WERI-Rb-1 (cell line): ENCODE measurements around the gene GULP1.

Experiments used
- DNase-seq: peaks from one replicate; pipeline ENCODE4 v3.0.0-alpha.2; 2020
- H3K27ac ChIP-seq: fragments of 250-450 bp; sonication (Bioruptor Pico); 2 replicates; pipeline ENCODE4 v1.5.1; 2020; ENCODE audit warnings: mild to moderate bottlenecking, moderate library complexity
- H3K27me3 ChIP-seq: fragments of 250-450 bp; sonication (Bioruptor Pico); 2 replicates; pipeline ENCODE4 v1.5.1; 2021; ENCODE audit warnings: mild to moderate bottlenecking, low read depth, moderate library complexity; ENCODE audit not compliant: insufficient read depth, severe bottlenecking
- H3K36me3 ChIP-seq: fragments of 250-450 bp; sonication (Bioruptor Pico); 2 replicates; pipeline ENCODE4 v1.5.1; 2020; ENCODE audit warnings: mild to moderate bottlenecking, moderate library complexity
- H3K4me3 ChIP-seq: 2 replicates; pipeline ENCODE4 v1.5.1; 2011; ENCODE audit warnings: low read depth, mild to moderate bottlenecking, control low read depth, low read length
- H3K9me3 ChIP-seq: fragments of 250-450 bp; sonication (Bioruptor Pico); 2 replicates; pipeline ENCODE4 v1.5.1; 2021; ENCODE audit warnings: mild to moderate bottlenecking, moderate library complexity; ENCODE audit not compliant: severe bottlenecking
- CTCF ChIP-seq: IDR thresholded peaks from 2 replicates; pipeline ENCODE4 v1.5.1; 2011; ENCODE audit warnings: low read depth, mild to moderate bottlenecking, control low read depth, inconsistent platforms, low read length

The GULP1 gene

GRCh38 chr2:188571543-188572303 is 280.0 kb downstream of the GULP1 start:
- Histone ChIP-seq H3K4me3 (no peak overlapping the region), H3K9me3 (no peaks in the 10 kb centered on the region), H3K36me3 (no peaks in the 10 kb centered on the region), H3K27ac (no peak overlapping the region), H3K27me3 (no peaks in the 10 kb centered on the region)
- TF ChIP-seq CTCF = no peak
- DNase-seq = no peak

GRCh38 chr2:188572592-188572991 is 280.9 kb downstream of the GULP1 start:
- TF ChIP-seq CTCF = no peak
- H3K27me3 ChIP-seq = no peaks in the 10 kb centered on the region
- no peaks in the 10 kb centered on the region for H3K9me3 ChIP-seq
- no peak overlapping the region for H3K4me3 ChIP-seq
- no peaks in the 10 kb centered on the region for H3K36me3 ChIP-seq
- DNase-seq = no peak
- H3K27ac ChIP-seq = no peak overlapping the region

GRCh38 chr2:188573453-188573852 is 281.8 kb downstream of the GULP1 start:
- Histone ChIP-seq H3K27ac (no peak overlapping the region), H3K9me3 (no peaks in the 10 kb centered on the region), H3K4me3 (no peak overlapping the region), H3K27me3 (no peaks in the 10 kb centered on the region), H3K36me3 (no peaks in the 10 kb centered on the region)
- no peak for TF ChIP-seq CTCF
- no peak for DNase-seq

GRCh38 chr2:188576006-188576405 is 284.3 kb downstream of the GULP1 start:
- no peaks in the 10 kb centered on the region for H3K36me3 ChIP-seq
- H3K27ac ChIP-seq = no peak overlapping the region
- no peak for TF ChIP-seq CTCF
- H3K27me3 ChIP-seq = no peaks in the 10 kb centered on the region
- no peak overlapping the region for H3K4me3 ChIP-seq
- H3K9me3 ChIP-seq = no peaks in the 10 kb centered on the region
- no peak for DNase-seq

- Histone ChIP-seq H3K9me3 (no peaks in the 10 kb centered on the region), H3K27me3 (no peaks in the 10 kb centered on the region), H3K27ac (no peak overlapping the region), H3K36me3 (no peaks in the 10 kb centered on the region), H3K4me3 (no peak overlapping the region)
- DNase-seq = no peak
- no peak for TF ChIP-seq CTCF
Measured at GRCh38 chr2:188576651-188577050, 285.0 kb downstream of the GULP1 start.

- H3K27ac ChIP-seq = no peak overlapping the region
- no peak overlapping the region for H3K4me3 ChIP-seq
- H3K36me3 ChIP-seq = no peaks in the 10 kb centered on the region
- TF ChIP-seq CTCF = no peak
- H3K9me3 ChIP-seq = no peaks in the 10 kb centered on the region
- no peaks in the 10 kb centered on the region for H3K27me3 ChIP-seq
- no peak for DNase-seq
Measured at GRCh38 chr2:188577231-188577630, 285.6 kb downstream of the GULP1 start.
